GM10266 (cell line): Measurements from ENCODE around the gene FOXA1.

ENCODE experiments used
- DNase-seq: peaks from one replicate; pipeline ENCODE4 v3.0.0; 2012; ENCODE audit errors: extremely low spot score
- CTCF ChIP-seq: IDR thresholded peaks from 2 replicates; pipeline ENCODE4 v1.5.1; 2012; ENCODE audit warnings: mild to moderate bottlenecking, low read depth; ENCODE audit not compliant: control insufficient read depth, insufficient read depth; ENCODE audit errors: missing control alignments

FOXA1 gene

DNA sequence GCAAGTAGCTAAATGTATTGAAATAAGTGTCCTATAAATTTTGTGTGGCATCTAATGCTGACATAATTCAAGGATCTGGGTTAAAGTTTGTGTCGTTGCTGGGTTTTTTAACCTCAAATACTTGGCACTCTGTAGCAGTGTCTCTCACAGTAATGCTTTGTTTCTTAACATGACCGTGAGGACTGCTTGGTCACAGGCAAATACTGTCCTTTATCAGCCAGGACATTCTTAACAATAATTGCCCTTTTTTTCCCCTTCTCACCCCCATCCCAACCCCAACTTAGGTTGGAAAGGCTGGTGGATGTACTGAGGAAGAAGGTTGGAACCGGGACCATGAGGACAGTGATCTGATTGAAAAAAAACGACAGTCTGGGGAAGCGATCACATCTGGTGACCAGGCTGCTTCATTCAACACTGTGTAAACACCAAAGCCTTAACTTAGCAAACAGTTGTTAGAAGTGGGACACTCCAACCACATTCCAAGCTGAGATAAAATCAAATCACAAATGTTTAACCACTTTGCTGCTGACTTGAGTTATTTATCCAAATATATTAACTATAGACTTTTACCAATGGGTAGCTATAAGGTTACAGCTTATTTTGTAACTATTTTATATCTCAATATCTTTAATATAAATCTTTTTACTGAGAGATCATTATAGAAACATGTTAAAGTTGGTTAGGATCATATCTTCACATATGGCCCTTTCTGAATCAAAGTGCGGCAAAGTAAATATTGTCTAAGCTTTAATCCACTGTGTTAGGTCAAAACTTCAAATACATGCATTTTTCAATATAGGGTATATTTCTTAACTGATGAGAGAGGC lies 48.2 kb downstream of the FOXA1 start:
- no peak for DNase-seq
- no peak for TF ChIP-seq CTCF

GRCh38 chr14:37545174-37545573 lies 49.9 kb downstream of the FOXA1 start:
- DNase-seq = no peak
- no peak for TF ChIP-seq CTCF

DNA sequence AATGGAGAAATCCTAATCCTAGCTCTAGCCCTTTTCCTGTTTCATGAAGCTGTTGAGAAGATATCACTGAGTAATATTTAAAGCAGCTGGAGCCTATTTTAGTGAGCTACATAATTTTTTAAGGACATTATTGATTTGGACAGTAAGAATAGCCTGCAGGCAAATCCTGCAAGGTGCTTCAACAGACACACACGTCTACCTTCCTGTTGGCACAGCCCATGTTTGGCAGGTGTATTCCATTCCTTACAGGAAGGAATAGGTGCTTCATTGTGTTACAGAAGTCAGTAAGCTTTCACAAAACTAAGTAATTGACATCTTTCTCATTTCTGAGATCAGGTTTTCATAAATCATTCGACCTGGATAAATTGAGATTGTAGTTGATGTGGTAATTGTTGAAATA lies 50.6 kb downstream of the FOXA1 start:
- TF ChIP-seq CTCF = no peak
- no peak for DNase-seq

GRCh38 chr14:37539992-37540391 lies 55.1 kb downstream of the FOXA1 start:
- TF ChIP-seq CTCF = no peak
- DNase-seq = no peak
